ENCODE measurements around the gene LIPG. TPM values are rescaled to one million over a fixed set of nuclear protein-coding genes. Genes with fewer than 3 reads are reported as not detected.
"Not testable (repeated sequence)": the region's sequence is repeated elsewhere in the genome, so short reads cannot be mapped to it uniquely, and the experiment has no call there.

Gene LIPG
- polyA plus RNA-seq, 3 donors from 2014 or later, result not detected

GRCh38 chr18:49558356-49558755 is 3.5 kb upstream of the LIPG start:
- DNase-seq, result no peak
- Mint-ChIP-seq H3K4me3 (no peak overlapping the region), H3K27ac (no peak overlapping the region), H3K27me3 (ENCODE audit: low read depth in 3 of 3) (peaks cover 8 to 28% (median 18%) of the 10 kb centered on the region in 3 donors), H3K4me1 (peaks cover 29 to 31% of the 10 kb centered on the region in 2 donors), H3K36me3 (no peaks in the 10 kb centered on the region), H3K9me3 (no peaks in the 10 kb centered on the region)

- Mint-ChIP-seq H3K27me3 (ENCODE audit: low read depth in 3 of 3) (peaks cover 8 to 30% (median 22%) of the 10 kb centered on the region in 3 donors), H3K4me1 (peaks cover 29 to 31% of the 10 kb centered on the region in 2 donors)
- H3K36me3 Mint-ChIP-seq, H3K27ac Mint-ChIP-seq, H3K9me3 Mint-ChIP-seq, H3K4me3 Mint-ChIP-seq: not testable (repeated sequence)
- peak in 1 of 3 donors; percentile 28 for DNase-seq
Measured at GRCh38 chr18:49559326-49559931, 2.4 kb upstream of the LIPG start.

- Mint-ChIP-seq H3K36me3 (no peaks in the 10 kb centered on the region), H3K9me3 (no peaks in the 10 kb centered on the region), H3K27me3 (ENCODE audit: low read depth in 3 of 3) (peaks cover 9 to 34% (median 24%) of the 10 kb centered on the region in 3 donors), H3K4me1 (peaks cover 29 to 31% of the 10 kb centered on the region in 2 donors), H3K27ac (no peak overlapping the region), H3K4me3 (peak overlapping the region; percentile 9 to 85 (median 66))
- no peak for DNase-seq
Measured at GRCh38 chr18:49560277-49560623, 1.6 kb upstream of the LIPG start.

GRCh38 chr18:49560624-49561288 is 1.1 kb upstream of the LIPG start:
- no peak for DNase-seq
- no peaks in the 10 kb centered on the region for H3K9me3 Mint-ChIP-seq

GRCh38 chr18:49562481-49563129 is 748 bp downstream of the LIPG start:
- H3K9me3 Mint-ChIP-seq, result no peaks in the 10 kb centered on the region
- H3K4me1 Mint-ChIP-seq, result peaks cover 29 to 31% of the 10 kb centered on the region in 2 donors
- H3K4me3 Mint-ChIP-seq, result peak overlapping the region; percentile 75 to 85 (median 82)
- no peak for DNase-seq
- H3K27ac Mint-ChIP-seq, result no peak overlapping the region
- no peaks in the 10 kb centered on the region for H3K36me3 Mint-ChIP-seq
- H3K27me3 Mint-ChIP-seq (ENCODE audit: low read depth in 3 of 3), result peaks cover 9 to 48% (median 30%) of the 10 kb centered on the region in 3 donors

More at GRCh38 chr18:49560624-49561288, 1.1 kb upstream of the LIPG start:
- Mint-ChIP-seq H3K27me3 (ENCODE audit: low read depth in 3 of 3) (peaks cover 9 to 38% (median 24%) of the 10 kb centered on the region in 3 donors), H3K4me1 (peaks cover 29 to 31% of the 10 kb centered on the region in 2 donors), H3K36me3 (no peaks in the 10 kb centered on the region), H3K27ac (peak overlapping the region in 1 of 6 donors; percentile 40), H3K4me3 (peak overlapping the region; percentile 75 to 85 (median 82))

- H3K4me1 Mint-ChIP-seq, result peaks cover 29 to 31% of the 10 kb centered on the region in 2 donors
- no peak overlapping the region for H3K27ac Mint-ChIP-seq
- H3K27me3 Mint-ChIP-seq (ENCODE audit: low read depth in 3 of 3), result peaks cover 9 to 48% (median 30%) of the 10 kb centered on the region in 3 donors
- no peaks in the 10 kb centered on the region for H3K9me3 Mint-ChIP-seq
- peak overlapping the region; percentile 33 to 85 (median 67) for H3K4me3 Mint-ChIP-seq
- no peak for DNase-seq
- H3K36me3 Mint-ChIP-seq, result no peaks in the 10 kb centered on the region
Measured at GRCh38 chr18:49563130-49563540, 1.3 kb downstream of the LIPG start.

- Mint-ChIP-seq H3K27ac (no peak overlapping the region), H3K36me3 (no peaks in the 10 kb centered on the region), H3K4me1 (peaks cover 29 to 31% of the 10 kb centered on the region in 2 donors), H3K9me3 (no peaks in the 10 kb centered on the region), H3K27me3 (ENCODE audit: low read depth in 3 of 3) (peaks cover 7 to 48% (median 30%) of the 10 kb centered on the region in 3 donors), H3K4me3 (peak overlapping the region in 1 of 5 donors; percentile 85)
- DNase-seq, result no peak
Measured at GRCh38 chr18:49563701-49564517, 2.1 kb downstream of the LIPG start.

GRCh38 chr18:49564518-49564834 is 2.6 kb downstream of the LIPG start:
- Mint-ChIP-seq H3K4me3 (no peak overlapping the region), H3K9me3 (no peaks in the 10 kb centered on the region)

GRCh38 chr18:49565101-49565500 is 3.2 kb downstream of the LIPG start:
- Mint-ChIP-seq H3K27me3 (ENCODE audit: low read depth in 3 of 3) (peaks cover 7 to 43% (median 31%) of the 10 kb centered on the region in 3 donors), H3K4me1 (peaks cover 28 to 31% of the 10 kb centered on the region in 2 donors), H3K27ac (no peak overlapping the region), H3K4me3 (no peak overlapping the region), H3K36me3 (no peaks in the 10 kb centered on the region), H3K9me3 (no peaks in the 10 kb centered on the region)
- no peak for DNase-seq

More at GRCh38 chr18:49564518-49564834, 2.6 kb downstream of the LIPG start:
- peaks cover 29 to 31% of the 10 kb centered on the region in 2 donors for H3K4me1 Mint-ChIP-seq
- no peak for DNase-seq
- H3K27ac Mint-ChIP-seq, result no peak overlapping the region
- no peaks in the 10 kb centered on the region for H3K36me3 Mint-ChIP-seq
- H3K27me3 Mint-ChIP-seq (ENCODE audit: low read depth in 3 of 3), result peaks cover 7 to 43% (median 32%) of the 10 kb centered on the region in 3 donors

- peaks cover 23 to 26% of the 10 kb centered on the region in 2 donors for H3K4me1 Mint-ChIP-seq
Measured at GRCh38 chr18:49565612-49566011, 3.8 kb downstream of the LIPG start.

GRCh38 chr18:49566217-49566770 is 4.4 kb downstream of the LIPG start:
- H3K27ac Mint-ChIP-seq, result no peak overlapping the region
- no peak for DNase-seq
- H3K4me3 Mint-ChIP-seq, result no peak overlapping the region
- H3K36me3 Mint-ChIP-seq, result no peaks in the 10 kb centered on the region
- peaks cover 3 to 39% (median 25%) of the 10 kb centered on the region in 3 donors for H3K27me3 Mint-ChIP-seq (ENCODE audit: low read depth in 3 of 3)
- no peaks in the 10 kb centered on the region for H3K9me3 Mint-ChIP-seq
- peaks cover 17 to 19% of the 10 kb centered on the region in 2 donors for H3K4me1 Mint-ChIP-seq

More at GRCh38 chr18:49565612-49566011, 3.8 kb downstream of the LIPG start:
- no peak for DNase-seq
- Mint-ChIP-seq H3K4me3 (no peak overlapping the region), H3K27me3 (ENCODE audit: low read depth in 3 of 3) (peaks cover 7 to 39% (median 26%) of the 10 kb centered on the region in 3 donors), H3K9me3 (no peaks in the 10 kb centered on the region), H3K36me3 (no peaks in the 10 kb centered on the region), H3K27ac (no peak overlapping the region)

GRCh38 chr18:49566985-49567384 is 5.1 kb downstream of the LIPG start:
- no peak for DNase-seq
- H3K4me3 Mint-ChIP-seq, result no peak overlapping the region
- no peaks in the 10 kb centered on the region for H3K36me3 Mint-ChIP-seq
- no peaks in the 10 kb centered on the region for H3K9me3 Mint-ChIP-seq
- no peak overlapping the region for H3K27ac Mint-ChIP-seq
- H3K4me1 Mint-ChIP-seq, result peaks cover 11 to 12% of the 10 kb centered on the region in 2 donors
- peaks cover 3 to 35% (median 19%) of the 10 kb centered on the region in 3 donors for H3K27me3 Mint-ChIP-seq (ENCODE audit: low read depth in 3 of 3)

- no peak for DNase-seq
- H3K27me3 Mint-ChIP-seq (ENCODE audit: low read depth in 3 of 3), result peaks cover 1 to 20% (median 10%) of the 10 kb centered on the region in 3 donors
- H3K36me3 Mint-ChIP-seq, result no peaks in the 10 kb centered on the region
- no peak overlapping the region for H3K4me3 Mint-ChIP-seq
- no peaks in the 10 kb centered on the region for H3K9me3 Mint-ChIP-seq
- H3K4me1 Mint-ChIP-seq, result no peaks in the 10 kb centered on the region
- no peak overlapping the region for H3K27ac Mint-ChIP-seq
Measured at GRCh38 chr18:49569724-49570123, 7.9 kb downstream of the LIPG start.

All from immature natural killer cell (primary cell).